GM12873 (cell line): Measurements from ENCODE around the gene RTCB.

Experiments used
- CTCF ChIP-seq: IDR thresholded peaks from 2 replicates; pipeline ENCODE4 v1.5.1; 2012; ENCODE audit warnings: low read depth, mild to moderate bottlenecking, moderate library complexity, low read length, control low read depth; ENCODE audit not compliant: insufficient read depth; ENCODE audit errors: missing control alignments

The RTCB gene

DNA sequence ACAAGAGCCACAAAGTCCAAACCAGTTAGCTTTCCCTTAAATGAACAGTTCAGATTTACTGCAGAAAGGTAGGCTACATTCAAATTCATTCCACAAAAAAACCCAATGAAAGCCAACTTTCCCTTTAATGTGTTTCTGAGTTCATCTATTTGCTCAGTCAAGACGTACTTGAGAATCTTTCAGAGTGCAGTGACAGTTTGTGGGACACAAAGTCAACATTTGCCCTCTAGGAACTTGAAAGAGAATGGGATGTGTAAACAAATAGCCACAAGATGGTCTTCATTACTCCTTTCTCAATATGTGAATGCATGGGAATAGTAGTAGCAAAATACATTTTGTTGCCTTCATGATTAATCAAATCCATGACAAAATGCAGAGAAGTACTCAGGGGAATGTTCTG, 15.8 kb downstream of the RTCB start:
- TF ChIP-seq CTCF, result no peak

- TF ChIP-seq CTCF, result no peak
These were observed 16.9 kb downstream of the RTCB start for GRCh38 chr22:32395107-32395506.

DNA sequence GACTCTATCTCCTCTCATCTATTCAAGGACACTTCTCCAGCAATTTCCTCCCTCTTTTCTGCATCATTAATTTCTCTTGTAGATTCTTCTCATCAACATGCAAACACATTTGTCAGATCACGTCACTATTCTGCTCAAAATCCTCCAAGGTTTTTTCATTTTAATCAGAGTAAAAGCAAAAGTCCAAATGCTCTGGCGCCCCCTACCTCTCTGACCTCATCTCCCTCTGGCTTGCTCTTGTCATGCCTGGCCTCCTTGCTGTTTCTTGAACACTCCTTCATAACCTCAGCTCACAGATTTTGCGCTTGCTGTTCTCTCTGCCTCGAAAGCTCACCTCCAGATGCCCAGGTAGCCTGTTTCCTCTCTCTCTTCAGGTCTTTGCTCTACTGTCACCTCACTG, 22.4 kb downstream of the RTCB start:
- TF ChIP-seq CTCF, result peak; percentile 39

DNA sequence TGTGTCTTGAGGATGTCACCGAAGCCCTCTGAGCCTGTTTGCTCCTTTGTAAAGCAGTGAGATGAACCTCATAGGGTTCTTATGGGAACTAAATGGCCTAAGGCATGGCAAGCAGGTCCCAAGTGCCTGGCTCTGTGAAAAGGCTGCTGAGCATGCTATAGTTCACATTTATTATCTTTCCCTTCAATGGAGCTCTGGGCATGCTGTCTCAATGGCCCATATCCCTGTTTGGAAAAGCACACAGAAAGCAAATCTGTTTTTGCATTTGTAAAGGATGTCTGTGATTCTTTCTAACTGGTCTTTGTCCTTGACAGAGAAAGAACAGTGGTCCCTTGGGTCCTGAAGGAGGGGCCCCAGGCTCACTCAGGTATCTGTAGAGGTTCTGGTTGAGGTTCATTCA, 26.4 kb downstream of the RTCB start:
- TF ChIP-seq CTCF, result no peak

- TF ChIP-seq CTCF, result no peak
These were observed 31.1 kb downstream of the RTCB start for GRCh38 chr22:32380991-32381390.

- TF ChIP-seq CTCF, result peak; percentile 67
These were observed 33.3 kb downstream of the RTCB start for GRCh38 chr22:32378707-32379272.

GRCh38 chr22:32376681-32377080, 35.4 kb downstream of the RTCB start:
- no peak for TF ChIP-seq CTCF
